Measurements from ENCODE around the gene PPIL1.
A peak's percentile ranks its signal among the peaks of the same experiment; 100 is the strongest.

Gene PPIL1

GRCh38 chr6:36833182-36833789 lies 41.3 kb downstream of the PPIL1 start:
- no peak for DNase-seq

GRCh38 chr6:36832313-36832712 lies 42.3 kb downstream of the PPIL1 start:
- no peak for DNase-seq

- no peak for DNase-seq
Measured at GRCh38 chr6:36830577-36830976, 44.0 kb downstream of the PPIL1 start.

- DNase-seq, result no peak
Measured at GRCh38 chr6:36829919-36830544, 44.6 kb downstream of the PPIL1 start.

DNA sequence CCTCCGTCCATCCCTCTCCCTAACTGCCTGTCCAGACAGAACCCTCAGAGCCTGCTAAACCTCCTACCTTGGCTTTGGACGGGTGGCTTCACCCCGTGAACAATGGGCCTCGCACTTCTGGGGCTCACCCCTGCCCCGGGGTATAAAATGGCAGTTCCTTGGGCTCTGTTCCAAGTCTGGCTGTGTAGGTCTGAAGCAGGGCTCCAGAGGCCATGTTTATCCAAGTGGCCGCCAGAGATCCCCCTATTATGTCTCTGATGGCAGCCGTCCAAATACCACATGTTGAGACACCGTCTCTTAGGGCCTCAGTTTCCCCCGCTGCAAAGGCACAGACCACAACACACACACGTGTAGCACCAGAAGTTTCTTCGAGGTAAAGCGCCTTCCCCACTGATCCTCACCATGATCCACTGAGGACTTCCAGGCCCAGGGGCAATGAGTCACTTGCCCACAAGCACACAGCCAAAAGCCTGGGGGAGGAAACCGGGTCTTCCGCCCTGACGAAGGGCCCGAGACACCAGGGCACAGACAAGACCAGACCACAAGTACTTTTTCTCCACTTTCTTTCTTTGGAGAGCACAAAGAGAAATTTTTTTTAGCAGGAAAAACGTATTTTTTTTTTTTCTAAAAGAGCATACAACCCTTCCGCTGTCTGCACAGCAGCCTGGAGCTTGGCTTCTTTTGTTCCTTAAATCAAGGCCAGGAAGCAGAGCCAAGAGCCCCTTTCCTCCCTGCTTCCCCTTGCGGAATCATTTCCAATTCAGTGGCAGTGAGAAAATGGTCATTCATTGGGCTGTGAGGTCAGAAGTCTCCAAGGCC lies 47.1 kb downstream of the PPIL1 start:
- peak; percentile 50 for DNase-seq

- no peak for DNase-seq
Measured at GRCh38 chr6:36826520-36827227, 47.9 kb downstream of the PPIL1 start.

- DNase-seq, result no peak
Measured at GRCh38 chr6:36825994-36826393, 48.6 kb downstream of the PPIL1 start.

GRCh38 chr6:36825452-36825851 lies 49.2 kb downstream of the PPIL1 start:
- no peak for DNase-seq

- DNase-seq, result no peak
Measured at GRCh38 chr6:36824253-36824652, 50.4 kb downstream of the PPIL1 start.

GRCh38 chr6:36823421-36824096 lies 51.0 kb downstream of the PPIL1 start:
- DNase-seq, result no peak

- no peak for DNase-seq
Measured at GRCh38 chr6:36822506-36823269, 51.9 kb downstream of the PPIL1 start.

DNA sequence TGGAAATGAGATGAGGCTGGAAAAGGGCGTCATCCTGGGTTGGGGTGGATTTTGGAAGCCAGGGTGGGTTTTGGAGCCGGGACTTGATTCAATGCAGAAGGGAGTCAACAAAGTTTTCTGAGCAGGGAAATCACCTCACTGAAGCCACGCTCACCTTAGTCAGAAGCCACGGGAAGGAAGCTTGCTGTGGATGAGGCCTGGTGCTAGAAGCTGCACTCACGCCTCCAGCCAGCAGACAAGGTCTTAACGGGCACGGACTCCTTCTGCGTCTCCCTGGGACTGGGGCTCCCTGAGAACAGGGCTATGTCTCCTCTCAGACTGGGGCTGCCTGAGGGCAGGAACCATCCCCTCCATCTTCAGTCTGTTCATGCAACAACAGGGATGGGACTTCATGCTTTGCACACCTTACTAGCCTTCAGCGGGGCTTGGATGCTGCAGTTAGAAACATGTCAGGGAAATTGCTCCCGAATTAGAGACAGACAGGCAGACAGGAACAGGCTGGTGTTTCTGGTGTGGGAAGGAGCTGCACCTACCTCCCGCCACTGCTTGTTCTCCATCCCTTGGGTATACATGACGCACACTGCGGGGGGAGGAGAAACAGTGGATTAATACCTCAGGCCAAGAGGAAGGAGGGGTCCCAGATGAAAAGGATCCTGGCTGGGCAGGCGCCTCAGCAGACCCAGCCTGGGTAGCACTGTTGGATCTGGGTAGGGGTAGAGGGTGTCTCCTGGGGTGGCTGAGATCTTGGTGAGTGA lies 52.8 kb downstream of the PPIL1 start:
- DNase-seq, result no peak

GRCh38 chr6:36820700-36821580 lies 53.7 kb downstream of the PPIL1 start:
- no peak for DNase-seq

- DNase-seq, result no peak
Measured at GRCh38 chr6:36818756-36819155, 55.8 kb downstream of the PPIL1 start.

DNA sequence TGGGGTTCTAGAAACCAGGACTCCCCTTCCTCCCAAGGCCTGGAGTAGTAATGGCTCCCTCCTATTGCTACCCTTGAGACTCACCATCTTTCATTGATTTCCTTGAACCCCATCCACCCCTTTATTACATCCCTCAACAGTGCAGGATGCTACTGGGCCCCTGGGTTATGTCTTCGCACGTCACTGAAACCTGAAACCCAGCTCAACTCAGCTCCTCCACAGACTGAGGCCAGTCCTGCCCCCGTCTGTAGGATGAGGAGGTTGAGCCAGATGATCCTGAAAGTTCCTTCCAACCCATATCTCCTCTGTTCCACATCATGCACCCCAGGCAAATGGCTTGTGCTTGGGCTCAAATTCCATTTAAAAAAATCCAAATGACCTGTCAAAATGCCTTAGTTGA lies 56.8 kb downstream of the PPIL1 start:
- DNase-seq, result no peak

- DNase-seq, result no peak
Measured at GRCh38 chr6:36817176-36817817, 57.3 kb downstream of the PPIL1 start.

DNA sequence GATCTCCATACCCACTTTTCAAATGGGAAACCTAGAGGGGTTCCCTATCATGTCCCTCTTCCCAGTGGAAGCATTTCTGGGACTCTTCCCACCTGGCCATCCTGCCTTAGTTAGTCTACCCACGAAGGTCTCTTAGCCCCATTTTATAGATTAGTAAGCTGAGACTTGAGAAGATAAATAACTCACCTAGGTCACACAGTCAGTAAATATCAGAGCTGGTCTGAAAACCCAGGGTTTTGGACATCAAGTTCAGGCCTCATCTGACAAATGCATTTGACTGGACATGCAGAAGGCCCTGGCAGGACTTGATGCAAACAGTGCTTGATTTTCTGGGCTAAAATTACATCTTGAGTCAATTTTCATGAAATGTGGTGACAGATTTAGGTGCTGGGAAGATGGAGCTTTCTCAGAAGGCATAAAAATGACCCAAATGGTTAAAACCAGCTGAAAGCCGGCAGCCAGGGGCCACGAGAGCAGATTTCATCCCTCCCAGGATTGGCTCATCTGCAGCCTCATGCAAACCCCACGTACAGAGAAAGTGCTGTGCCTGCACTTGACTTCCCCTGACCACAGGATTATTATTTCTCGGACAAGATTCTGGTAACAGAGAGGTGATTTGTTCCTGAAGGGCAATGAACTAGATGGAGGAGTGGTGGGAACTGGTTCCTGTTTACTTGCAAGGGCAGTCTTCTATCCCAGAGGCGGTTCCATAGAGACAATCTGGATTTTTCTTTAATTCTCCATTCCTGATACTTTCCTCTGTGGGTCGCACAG lies 58.5 kb downstream of the PPIL1 start:
- no peak for DNase-seq

GRCh38 chr6:36814249-36814648 lies 60.4 kb downstream of the PPIL1 start:
- no peak for DNase-seq

- no peak for DNase-seq
Measured at GRCh38 chr6:36813526-36813925, 61.1 kb downstream of the PPIL1 start.
